ENCODE data around the gene ACVR1B. TPM values are rescaled to one million over a fixed set of nuclear protein-coding genes. Genes with fewer than 3 reads are reported as not detected.

The ACVR1B gene
- total RNA-seq, 3 donors from 2014 or later (not counting 1 experiment from before 2014, with no cell fraction given) = 5.9 to 9.6 (median 6.6) TPM

- no peak overlapping the region for H3K27ac ChIP-seq (ENCODE audit: low read length)
- TF ChIP-seq CTCF (IDR thresholded peaks at IDR 0.05) = no peak
- Mint-ChIP-seq H3K27ac (no peak overlapping the region), H3K9me3 (no peaks in the 10 kb centered on the region), H3K27me3 (ENCODE audit: low read depth in 2 of 2) (peaks cover 0 to 5% of the 10 kb centered on the region in 2 donors), H3K36me3 (no peaks in the 10 kb centered on the region), H3K4me1 (peaks cover 0 to 10% of the 10 kb centered on the region in 2 donors), H3K4me3 (no peak overlapping the region)
- H3K36me3 ChIP-seq (ENCODE audit: control insufficient read depth, insufficient read depth, low read length) = no peaks in the 10 kb centered on the region
- no peaks in the 10 kb centered on the region for H3K27me3 ChIP-seq (ENCODE audit: control insufficient read depth, insufficient read depth, low read length)
- H3K4me3 ChIP-seq (ENCODE audit: low read length) = no peak overlapping the region
- DNase-seq (no peak), ATAC-seq (no peak)
- 87% methylated on average over 3 of the region's 3 CpGs for WGBS (ENCODE audit: insufficient coverage)
- H3K4me1 ChIP-seq (ENCODE audit: control insufficient read depth, insufficient read depth, low read length) = peaks cover 12% of the 10 kb centered on the region
- H3K9me3 ChIP-seq (ENCODE audit: control insufficient read depth, insufficient read depth, low read length) = no peaks in the 10 kb centered on the region
- intact Hi-C loops (cut with micrococcal nuclease) = loop anchor here (1.0 kb wide), 1 partner anchor 55 kb away; no protein-coding TSS in a partner anchor
These were observed 26.0 kb upstream of the ACVR1B start for GRCh38 chr12:51925346-51926063.

- Mint-ChIP-seq H3K27me3 (ENCODE audit: low read depth in 2 of 2) (peaks cover 0 to 5% of the 10 kb centered on the region in 2 donors), H3K27ac (no peak overlapping the region), H3K4me1 (peaks cover 0 to 10% of the 10 kb centered on the region in 2 donors), H3K36me3 (no peaks in the 10 kb centered on the region), H3K9me3 (no peaks in the 10 kb centered on the region), H3K4me3 (no peak overlapping the region)
- ATAC-seq (no peak), DNase-seq (no peak)
- no peak overlapping the region for H3K27ac ChIP-seq (ENCODE audit: low read length)
- 70% methylated on average over 6 of the region's 8 CpGs for WGBS (ENCODE audit: insufficient coverage)
- H3K27me3 ChIP-seq (ENCODE audit: control insufficient read depth, insufficient read depth, low read length) = no peaks in the 10 kb centered on the region
- H3K4me1 ChIP-seq (ENCODE audit: control insufficient read depth, insufficient read depth, low read length) = peaks cover 12% of the 10 kb centered on the region
- no peak overlapping the region for H3K4me3 ChIP-seq (ENCODE audit: low read length)
- H3K36me3 ChIP-seq (ENCODE audit: control insufficient read depth, insufficient read depth, low read length) = no peaks in the 10 kb centered on the region
- H3K9me3 ChIP-seq (ENCODE audit: control insufficient read depth, insufficient read depth, low read length) = no peaks in the 10 kb centered on the region
- no peak for TF ChIP-seq CTCF (IDR thresholded peaks at IDR 0.05)
- intact Hi-C loops (cut with micrococcal nuclease) = loop anchor here (1.0 kb wide), 1 partner anchor 54 kb away; no protein-coding TSS in a partner anchor
These were observed 25.4 kb upstream of the ACVR1B start for GRCh38 chr12:51926064-51926632.

GRCh38 chr12:51926718-51927117 is 24.8 kb upstream of the ACVR1B start:
- no peaks in the 10 kb centered on the region for H3K9me3 Mint-ChIP-seq
- ATAC-seq = peak in 2 of 3 donors; percentile 51 to 55

More at GRCh38 chr12:51926718-51927117, 24.8 kb upstream of the ACVR1B start:
- Histone ChIP-seq H3K36me3 (ENCODE audit: control insufficient read depth, insufficient read depth, low read length) (no peaks in the 10 kb centered on the region), H3K27me3 (ENCODE audit: control insufficient read depth, insufficient read depth, low read length) (no peaks in the 10 kb centered on the region), H3K27ac (ENCODE audit: low read length) (no peak overlapping the region), H3K9me3 (ENCODE audit: control insufficient read depth, insufficient read depth, low read length) (no peaks in the 10 kb centered on the region), H3K4me1 (ENCODE audit: control insufficient read depth, insufficient read depth, low read length) (peaks cover 12% of the 10 kb centered on the region), H3K4me3 (ENCODE audit: low read length) (no peak overlapping the region)
- intact Hi-C loops (cut with micrococcal nuclease) = loop anchor here (1.0 kb wide), 1 partner anchor 54 kb away; no protein-coding TSS in a partner anchor
- Mint-ChIP-seq H3K27ac (no peak overlapping the region), H3K36me3 (no peaks in the 10 kb centered on the region), H3K27me3 (ENCODE audit: low read depth in 2 of 2) (peaks cover 0 to 5% of the 10 kb centered on the region in 2 donors), H3K4me3 (no peak overlapping the region), H3K4me1 (peaks cover 0 to 10% of the 10 kb centered on the region in 2 donors)
- 91% methylated on average over 2 of the region's 2 CpGs for WGBS (ENCODE audit: insufficient coverage)
- peak in 1 of 2 donors; percentile 70 for DNase-seq
- TF ChIP-seq CTCF (IDR thresholded peaks at IDR 0.05) = peak; percentile 42
